Astrocyte (in vitro differentiated cells and primary cell): Measurements from ENCODE around the gene SPOCK1.

ENCODE experiments used
- CTCF ChIP-seq: IDR thresholded peaks from 2 replicates; pipeline ENCODE4 v1.5.1; 2011; ENCODE audit warnings: low read depth, mild to moderate bottlenecking, inconsistent platforms, low read length, moderate library complexity; ENCODE audit not compliant: insufficient read depth
- EZH2 ChIP-seq: IDR thresholded peaks from 2 replicates; pipeline ENCODE4 v1.6.1; 2012; ENCODE audit warnings: mild to moderate bottlenecking, low read length, inconsistent platforms; ENCODE audit not compliant: insufficient read depth

GRCh38 chr5:137036640-137037039 is 462.5 kb downstream of the SPOCK1 start:
- TF ChIP-seq CTCF (no peak), EZH2 (no peak)
